GM12878 (cell line): ENCODE results near the gene CLPX. TPM values are rescaled to one million over a fixed set of nuclear protein-coding genes. Genes with fewer than 3 reads are reported as not detected.
A peak's percentile ranks its signal among the peaks of the same experiment; 100 is the strongest.

Experiments
- CEBPB ChIP-seq, 2 experiments: fragments of 150-350 bp in 1 of 2; IDR thresholded peaks; 2 replicates each; pipeline ENCODE4 v1.6.1; 2012 to 2014; ENCODE audit warnings: low read depth in 2 of 2, low read length in 2 of 2, borderline replicate concordance in 1 of 2, inconsistent platforms in 1 of 2
- CREM ChIP-seq: IDR thresholded peaks from 2 replicates; pipeline ENCODE4 v1.6.1; 2014; ENCODE audit warnings: antibody characterized with exemption, low read depth
- ESRRA ChIP-seq: IDR thresholded peaks from 2 replicates; pipeline ENCODE4 v1.6.1; 2012; ENCODE audit warnings: mild to moderate bottlenecking, low read length, improper control_type of control experiment
- FOS ChIP-seq: IDR thresholded peaks from 3 replicates; pipeline ENCODE4 v1.6.1; 2011; ENCODE audit warnings: borderline replicate concordance; ENCODE audit not compliant: insufficient read length; ENCODE audit errors: extremely low read depth
- HCFC1 ChIP-seq: fragments of 150-350 bp; IDR thresholded peaks from 2 replicates; pipeline ENCODE4 v1.6.1; 2014; ENCODE audit warnings: low read length
- IKZF2 ChIP-seq, 2 experiments: fragments of 450-650 bp; IDR thresholded peaks; 2 replicates each; pipeline ENCODE4 v1.6.1; 2017; ENCODE audit warnings: mild to moderate bottlenecking in 2 of 2, moderate library complexity in 2 of 2
- KAT2A ChIP-seq: conservative IDR thresholded peaks from 2 replicates; pipeline ENCODE4 v1.6.1; 2011; ENCODE audit warnings: low read depth, low read length; ENCODE audit not compliant: control insufficient read depth
- LARP7 ChIP-seq: fragments of 450-650 bp; IDR thresholded peaks from 2 replicates; pipeline ENCODE4 v1.6.1; 2017; ENCODE audit warnings: mild to moderate bottlenecking
- MAX ChIP-seq: IDR thresholded peaks from 2 replicates; pipeline ENCODE4 v1.6.1; 2012; ENCODE audit warnings: low read depth, low read length, improper control_type of control experiment
- MTA2 ChIP-seq: fragments of 450-650 bp; IDR thresholded peaks from 2 replicates; pipeline ENCODE4 v1.6.1; 2016; ENCODE audit warnings: low read depth, mild to moderate bottlenecking, moderate library complexity
- MXI1 ChIP-seq: fragments of 150-350 bp; IDR thresholded peaks from 2 replicates; pipeline ENCODE4 v1.6.1; 2011; ENCODE audit warnings: low read depth, mild to moderate bottlenecking, inconsistent platforms, low read length, improper control_type of control experiment
- MYC ChIP-seq: IDR thresholded peaks from 2 replicates; pipeline ENCODE4 v1.6.1; 2011; ENCODE audit warnings: mild to moderate bottlenecking, low read length, moderate library complexity, inconsistent platforms; ENCODE audit not compliant: insufficient read depth, insufficient replicate concordance, insufficient read length, severe bottlenecking
- NFIC ChIP-seq: IDR thresholded peaks from 2 replicates; pipeline ENCODE4 v1.6.1; 2012; ENCODE audit warnings: low read depth, mild to moderate bottlenecking, inconsistent platforms, low read length, moderate library complexity
- SIX5 ChIP-seq: IDR thresholded peaks from 2 replicates; pipeline ENCODE4 v1.6.1; 2011; ENCODE audit warnings: mild to moderate bottlenecking, low read depth, low read length, moderate library complexity; ENCODE audit not compliant: severe bottlenecking
- SRF ChIP-seq, 2 experiments: IDR thresholded peaks; 2 replicates each; pipeline ENCODE4 v1.6.1; 2011; ENCODE audit warnings: low read depth in 2 of 2, low read length in 2 of 2, mild to moderate bottlenecking in 1 of 2, moderate library complexity in 1 of 2
- STAT3 ChIP-seq: IDR thresholded peaks from 2 replicates; pipeline ENCODE4 v1.6.1; 2011; ENCODE audit warnings: low read depth, low read length, improper control_type of control experiment
- TAF1 ChIP-seq: IDR thresholded peaks from 2 replicates; pipeline ENCODE4 v1.6.1; 2011; ENCODE audit warnings: mild to moderate bottlenecking, low read depth, low read length, borderline replicate concordance
- TARDBP ChIP-seq: IDR thresholded peaks from 2 replicates; pipeline ENCODE4 v1.6.1; 2016; ENCODE audit warnings: borderline replicate concordance
- TCF12 ChIP-seq: IDR thresholded peaks from 2 replicates; pipeline ENCODE4 v1.6.1; 2011; ENCODE audit warnings: low read depth, mild to moderate bottlenecking, low read length
- ZBTB40 ChIP-seq: fragments of 450-650 bp; IDR thresholded peaks from 2 replicates; pipeline ENCODE4 v1.6.1; 2016; ENCODE audit warnings: mild to moderate bottlenecking, moderate library complexity, borderline replicate concordance
- ZNF274 ChIP-seq: IDR thresholded peaks from one replicate; pipeline ENCODE4 v1.8.0; 2011; ENCODE audit not compliant: insufficient read length, insufficient read depth
- ZSCAN29 ChIP-seq: fragments of 450-650 bp; IDR thresholded peaks from 2 replicates; pipeline ENCODE4 v1.6.1; 2017; ENCODE audit warnings: mild to moderate bottlenecking, moderate library complexity
- polyA plus RNA-seq, 11 experiments: library from polyadenylated mRNA; depleted of rRNA in 4 of 11; unstranded in 6 of 11; stranded (reverse) in 5 of 11; fragments of >200 nt; fragmentation: Nextera tagmentation in 4 of 11; fragmentation: Illumina TruSeq in 1 of 11; extraction: Ambion mirVana in 4 of 11; extraction: Trizol in 1 of 11; gene quantifications; 1 replicate in 1 of 11; 2 replicates in 10 of 11; pipeline versions ENCODE4 v1.2.1 to v1.2.3, GENCODE V29; 2011 to 2016; ENCODE audit warnings: inconsistent platforms in 2 of 11, missing spikeins in 2 of 11, low read depth in 1 of 11
- total RNA-seq, 4 experiments: library from RNA; depleted of rRNA in 3 of 4; stranded (reverse); fragments of >200 nt in 3 of 4; fragmentation: Illumina TruSeq in 1 of 4; extraction: Trizol in 1 of 4; gene quantifications; 2 replicates each; pipeline versions ENCODE4 v1.2.1 to v1.2.3, GENCODE V29; 2013 to 2021
- TF ChIP-seq, protein P1 (sequence below): IDR thresholded peaks from 2 replicates; pipeline ENCODE4 v1.6.1; 2012; ENCODE audit warnings: low read depth, low read length, improper control_type of control experiment
- TF ChIP-seq, protein P2 (sequence below), 3 experiments: IDR thresholded peaks in 2 of 3; conservative IDR thresholded peaks in 1 of 3; 2 replicates each; pipeline ENCODE4 v1.5.1; 2011; ENCODE audit warnings: low read depth in 3 of 3, low read length in 3 of 3, mild to moderate bottlenecking in 3 of 3, control low read depth in 2 of 3, moderate library complexity in 2 of 3, inconsistent platforms in 1 of 3, mixed read lengths in 1 of 3; ENCODE audit not compliant: control insufficient read depth in 2 of 3, insufficient read depth in 1 of 3; ENCODE audit errors: extremely low read depth in 1 of 3

Gene CLPX
- total and polyA plus RNA-seq, 10 of the 15 experiments (the other 5 are each of a cell fraction or from before 2014, with no cell fraction given) = 10.1 to 57.4 (median 31.3) TPM

DNA sequence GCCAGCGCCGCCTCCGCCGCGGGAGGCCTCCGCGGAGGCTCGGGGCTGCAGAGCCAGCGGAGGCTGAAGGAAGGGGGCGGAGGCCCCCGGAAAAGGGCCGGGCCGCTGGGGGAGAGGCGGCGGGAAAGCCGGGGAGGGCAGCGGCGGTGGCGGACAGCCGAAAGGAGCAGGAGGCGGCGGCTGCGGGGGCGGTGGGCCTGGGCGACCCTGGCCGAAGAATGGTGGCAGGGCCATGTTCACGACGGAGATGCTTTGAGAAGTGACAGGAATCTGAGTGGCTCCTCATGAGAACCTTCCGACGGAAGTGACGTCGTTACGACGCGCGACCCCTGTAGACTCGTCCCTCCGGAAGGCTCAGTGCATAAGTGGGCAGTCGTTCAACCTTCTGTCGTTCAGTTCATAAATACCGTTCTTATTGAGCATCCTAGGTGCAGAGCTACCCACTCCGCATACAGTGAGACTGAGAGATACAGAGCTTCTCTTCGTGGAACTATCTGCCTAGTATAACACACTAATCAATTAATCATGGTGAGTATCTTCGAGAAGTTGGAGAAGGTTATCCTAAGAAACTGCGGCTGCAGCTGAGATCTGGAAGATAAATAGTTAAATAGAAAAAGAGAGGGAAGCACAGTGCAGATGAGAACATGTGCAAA is 51.5 kb downstream of the CLPX start, which contains the start of gene PDCD7 (continued):
- TF ChIP-seq TAF1 (peak; percentile 96), FOS (no peak), SIX5 (peak; percentile 56), ZNF274 (no peak), CREM (peak; percentile 99), CEBPB (IDR thresholded peaks at IDR 0.05; ENCODE audit: borderline replicate concordance in 1 of 2, low read depth in 2 of 2, low read length in 2 of 2) (no peak), ZSCAN29 (peak; percentile 72; the same call in 1 of the 2 replicates), LARP7 (no peak), TARDBP (no peak), MXI1 (peak; percentile 91), TCF12 (peak; percentile 24; the same call in 1 of the 2 replicates), NFIC (no peak), STAT3 (no peak), MTA2 (0 out of 2 replicates have a peak, but pooled peaks have one; percentile 14), KAT2A (no peak), MYC (no peak), ZBTB40 (peak; percentile 92), MAX (no peak), SRF (IDR thresholded peaks at IDR 0.05; ENCODE audit: low read depth in 2 of 2, low read length in 2 of 2) (peak; percentile 49 to 85), HCFC1 (peak; percentile 73), IKZF2 (IDR thresholded peaks at IDR 0.05) (no peak), ESRRA (no peak)
- TF ChIP-seq, protein P1, sequence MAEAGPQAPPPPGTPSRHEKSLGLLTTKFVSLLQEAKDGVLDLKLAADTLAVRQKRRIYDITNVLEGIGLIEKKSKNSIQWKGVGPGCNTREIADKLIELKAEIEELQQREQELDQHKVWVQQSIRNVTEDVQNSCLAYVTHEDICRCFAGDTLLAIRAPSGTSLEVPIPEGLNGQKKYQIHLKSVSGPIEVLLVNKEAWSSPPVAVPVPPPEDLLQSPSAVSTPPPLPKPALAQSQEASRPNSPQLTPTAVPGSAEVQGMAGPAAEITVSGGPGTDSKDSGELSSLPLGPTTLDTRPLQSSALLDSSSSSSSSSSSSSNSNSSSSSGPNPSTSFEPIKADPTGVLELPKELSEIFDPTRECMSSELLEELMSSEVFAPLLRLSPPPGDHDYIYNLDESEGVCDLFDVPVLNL = no peak
- TF ChIP-seq, protein P2, sequence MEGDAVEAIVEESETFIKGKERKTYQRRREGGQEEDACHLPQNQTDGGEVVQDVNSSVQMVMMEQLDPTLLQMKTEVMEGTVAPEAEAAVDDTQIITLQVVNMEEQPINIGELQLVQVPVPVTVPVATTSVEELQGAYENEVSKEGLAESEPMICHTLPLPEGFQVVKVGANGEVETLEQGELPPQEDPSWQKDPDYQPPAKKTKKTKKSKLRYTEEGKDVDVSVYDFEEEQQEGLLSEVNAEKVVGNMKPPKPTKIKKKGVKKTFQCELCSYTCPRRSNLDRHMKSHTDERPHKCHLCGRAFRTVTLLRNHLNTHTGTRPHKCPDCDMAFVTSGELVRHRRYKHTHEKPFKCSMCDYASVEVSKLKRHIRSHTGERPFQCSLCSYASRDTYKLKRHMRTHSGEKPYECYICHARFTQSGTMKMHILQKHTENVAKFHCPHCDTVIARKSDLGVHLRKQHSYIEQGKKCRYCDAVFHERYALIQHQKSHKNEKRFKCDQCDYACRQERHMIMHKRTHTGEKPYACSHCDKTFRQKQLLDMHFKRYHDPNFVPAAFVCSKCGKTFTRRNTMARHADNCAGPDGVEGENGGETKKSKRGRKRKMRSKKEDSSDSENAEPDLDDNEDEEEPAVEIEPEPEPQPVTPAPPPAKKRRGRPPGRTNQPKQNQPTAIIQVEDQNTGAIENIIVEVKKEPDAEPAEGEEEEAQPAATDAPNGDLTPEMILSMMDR (IDR thresholded peaks at IDR 0.05 in 2 of 3, conservative IDR thresholded peaks at IDR 0.05 in 1 of 3; ENCODE audit: control insufficient read depth in 2 of 3, extremely low read depth in 1 of 3, insufficient read depth in 1 of 3, low read depth in 3 of 3, low read length in 3 of 3) = no peak
